ENCODE results near the gene AAGAB.

The AAGAB gene

GRCh38 chr15:67172172-67172571 is 82.3 kb downstream of the AAGAB start:
- no peak for DNase-seq (ENCODE audit: low read depth)
- TF ChIP-seq CTCF (conservative IDR thresholded peaks at IDR 0.05; ENCODE audit: low read length) = no peak
- H3K4me3 ChIP-seq (ENCODE audit: low read length) = no peak overlapping the region

- no peak for DNase-seq (ENCODE audit: low read depth)
- TF ChIP-seq CTCF (conservative IDR thresholded peaks at IDR 0.05; ENCODE audit: low read length) = no peak
- H3K4me3 ChIP-seq (ENCODE audit: low read length) = no peak overlapping the region
Measured at GRCh38 chr15:67171471-67171870, 83.0 kb downstream of the AAGAB start.

GRCh38 chr15:67170143-67170925 is 84.1 kb downstream of the AAGAB start:
- no peak overlapping the region for H3K4me3 ChIP-seq (ENCODE audit: low read length)
- TF ChIP-seq CTCF (conservative IDR thresholded peaks at IDR 0.05; ENCODE audit: low read length) = no peak
- DNase-seq (ENCODE audit: low read depth) = no peak

- H3K4me3 ChIP-seq (ENCODE audit: low read length) = no peak overlapping the region
- DNase-seq (ENCODE audit: low read depth) = no peak
- TF ChIP-seq CTCF (conservative IDR thresholded peaks at IDR 0.05; ENCODE audit: low read length) = no peak
Measured at GRCh38 chr15:67168694-67169093, 85.8 kb downstream of the AAGAB start.

GRCh38 chr15:67167091-67167490 is 87.4 kb downstream of the AAGAB start:
- DNase-seq (ENCODE audit: low read depth) = no peak
- TF ChIP-seq CTCF (conservative IDR thresholded peaks at IDR 0.05; ENCODE audit: low read length) = no peak
- H3K4me3 ChIP-seq (ENCODE audit: low read length) = no peak overlapping the region

GRCh38 chr15:67166280-67167009 is 88.0 kb downstream of the AAGAB start:
- no peak for DNase-seq (ENCODE audit: low read depth)
- H3K4me3 ChIP-seq (ENCODE audit: low read length) = no peak overlapping the region
- no peak for TF ChIP-seq CTCF (conservative IDR thresholded peaks at IDR 0.05; ENCODE audit: low read length)

Data from AG10803 (cell line).